NCI-H2107 (cell line): ENCODE measurements around the gene SCRN1.
"Not testable (repeated sequence)": the region's sequence is repeated elsewhere in the genome, so short reads cannot be mapped to it uniquely, and the experiment has no call there.

Source experiments
- DNase-seq: peaks from one replicate; lab custom pipeline; 2025; lab: John Stamatoyannopoulos, UW

The SCRN1 gene

GRCh38 chr7:29968683-29969395 is 20.8 kb downstream of the SCRN1 start:
- no peak for DNase-seq

DNA sequence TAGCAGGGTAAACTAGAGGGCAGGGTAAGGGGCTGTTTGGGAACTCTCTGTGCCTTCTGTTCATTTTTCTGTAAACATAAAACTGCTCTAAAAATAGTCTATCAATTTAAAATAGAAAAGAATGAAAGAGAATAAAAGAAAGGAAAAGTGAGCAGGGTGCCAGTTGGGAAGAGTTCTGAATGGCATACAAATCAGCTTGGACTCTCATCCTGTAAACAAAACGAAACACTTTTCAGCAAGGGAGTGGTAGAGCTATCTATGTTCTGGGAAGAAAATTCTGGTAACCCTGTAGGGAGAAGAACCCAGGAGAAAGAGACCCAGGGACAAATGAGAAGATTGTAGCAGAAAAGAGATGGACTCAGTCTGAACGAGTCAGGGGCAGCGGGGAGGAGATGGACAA is 24.6 kb downstream of the SCRN1 start:
- DNase-seq, result no peak

- no peak for DNase-seq
Observed at GRCh38 chr7:29962035-29962434, 27.6 kb downstream of the SCRN1 start.

DNA sequence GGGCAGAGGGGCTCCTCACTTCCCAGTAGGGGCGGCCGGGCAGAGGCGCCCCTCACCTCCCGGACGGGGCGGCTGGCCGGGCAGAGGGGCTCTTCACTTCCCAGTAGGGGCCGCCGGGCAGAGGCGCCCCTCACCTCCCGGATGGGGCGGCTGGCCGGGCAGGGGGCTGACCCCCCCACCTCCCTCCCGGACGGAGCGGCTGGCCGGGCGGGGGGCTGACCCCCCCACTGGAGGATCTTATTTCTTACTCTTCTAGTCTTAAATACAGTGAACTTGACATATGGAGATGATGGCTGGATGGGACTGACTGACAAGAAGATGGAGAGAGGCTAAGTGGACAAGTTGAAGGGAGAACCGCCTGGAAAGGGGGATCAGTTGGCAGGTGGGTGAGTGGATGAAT is 28.0 kb downstream of the SCRN1 start:
- DNase-seq, result not testable (repeated sequence)

DNA sequence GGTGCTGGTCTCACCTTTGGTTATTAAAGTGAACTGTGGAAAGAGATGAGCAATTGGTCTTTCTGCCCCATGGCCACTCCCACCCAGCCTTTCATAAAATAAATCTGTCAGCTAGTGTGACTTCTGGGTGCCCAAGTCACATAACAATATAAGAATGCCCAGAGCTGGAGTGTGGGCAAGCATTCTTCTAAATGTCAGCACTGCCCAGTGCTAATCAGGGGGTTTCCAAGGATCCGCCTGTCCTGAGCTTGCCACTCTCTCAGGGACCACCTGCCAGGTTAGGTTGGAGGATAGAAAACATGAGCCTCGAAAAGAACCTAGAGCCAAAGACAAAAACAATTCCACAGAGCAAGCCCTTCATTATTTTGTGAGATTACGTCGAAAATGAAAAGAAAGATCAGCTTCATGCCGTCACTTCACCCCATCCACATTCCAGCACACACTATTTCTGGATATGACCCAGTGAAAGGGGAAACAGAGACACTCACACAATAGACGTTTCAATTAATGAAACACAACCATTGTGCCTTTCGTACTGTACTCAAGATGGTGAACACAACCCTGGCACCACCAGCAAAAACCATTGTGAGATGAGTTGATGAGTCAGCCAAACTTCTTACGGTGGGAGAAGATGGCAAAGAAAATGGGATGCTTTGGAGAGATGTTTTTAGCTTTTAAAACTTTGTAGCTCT is 30.8 kb downstream of the SCRN1 start:
- DNase-seq, result no peak

GRCh38 chr7:29957521-29958310 is 31.9 kb downstream of the SCRN1 start:
- no peak for DNase-seq

- no peak for DNase-seq
Observed at GRCh38 chr7:29956487-29956836, 33.1 kb downstream of the SCRN1 start.

- DNase-seq, result no peak
Observed at GRCh38 chr7:29955799-29956486, 33.7 kb downstream of the SCRN1 start.

GRCh38 chr7:29955075-29955792 is 34.4 kb downstream of the SCRN1 start:
- no peak for DNase-seq

GRCh38 chr7:29953726-29954347 is 35.8 kb downstream of the SCRN1 start:
- DNase-seq, result no peak

DNA sequence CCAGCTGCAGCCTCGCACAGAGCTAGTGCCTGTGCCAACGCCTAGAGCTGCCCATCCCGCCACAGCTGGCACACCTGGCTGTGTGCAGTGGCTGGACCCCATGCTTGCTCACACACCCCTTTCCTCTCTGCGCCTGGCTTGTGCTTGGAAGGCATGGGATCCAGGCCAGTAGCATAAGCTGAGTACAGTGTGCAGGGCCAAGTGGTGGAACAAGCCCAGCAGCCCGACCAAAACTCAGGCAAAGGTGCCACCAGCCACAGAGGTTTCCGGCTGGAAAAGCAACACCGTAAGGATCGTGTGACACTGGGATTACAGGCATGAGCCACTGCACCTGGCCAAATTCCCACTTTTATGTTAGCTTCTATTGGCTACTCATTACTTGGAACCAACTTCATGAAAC is 38.4 kb downstream of the SCRN1 start:
- no peak for DNase-seq

GRCh38 chr7:29950480-29950879 is 39.1 kb downstream of the SCRN1 start:
- no peak for DNase-seq

DNA sequence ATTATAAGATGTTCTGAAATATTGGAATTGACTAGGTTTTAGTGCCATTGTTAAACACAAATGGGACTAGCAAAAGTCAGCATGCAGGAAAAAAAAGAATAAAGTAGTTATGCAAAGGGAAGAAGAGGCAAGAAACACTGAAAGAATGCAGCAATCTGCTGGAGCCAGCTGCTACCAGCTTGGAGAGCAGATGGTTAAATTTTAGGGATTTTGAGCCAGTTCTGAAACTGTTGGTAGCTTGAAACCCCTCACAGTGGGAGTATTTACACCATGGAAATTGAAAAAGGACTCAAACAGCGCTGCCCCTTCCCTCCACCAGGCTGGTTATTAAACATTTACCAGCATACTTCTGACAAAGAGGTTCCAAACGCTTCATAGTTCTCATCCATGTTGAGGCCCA is 41.0 kb downstream of the SCRN1 start:
- DNase-seq, result no peak

- DNase-seq, result no peak
Observed at GRCh38 chr7:29946428-29947186, 43.0 kb downstream of the SCRN1 start.

DNA sequence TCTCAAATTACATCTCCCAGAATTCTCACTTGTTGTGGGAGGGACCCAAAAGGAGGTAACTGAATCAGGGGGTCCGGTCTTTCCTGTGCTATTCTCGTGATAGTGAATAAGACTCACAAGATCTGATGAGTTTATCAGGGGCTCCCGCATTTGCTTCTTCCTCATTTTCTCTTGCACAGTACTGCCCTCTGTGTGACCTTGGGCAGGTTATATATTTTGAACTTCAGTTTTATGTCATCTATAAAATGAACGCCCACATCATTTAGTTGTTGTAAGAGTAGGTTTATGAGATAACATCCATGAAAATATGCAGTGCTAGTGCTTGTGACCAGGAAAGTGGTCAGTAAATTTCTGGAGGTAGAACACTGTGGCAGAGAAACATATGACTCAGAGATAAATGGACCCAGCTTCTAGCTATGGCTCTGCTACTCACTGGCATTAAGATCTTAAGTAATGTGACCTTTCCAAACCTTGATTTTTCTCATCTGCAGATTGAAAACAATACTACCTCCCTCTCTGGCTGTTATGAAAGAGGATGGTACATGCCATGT is 44.3 kb downstream of the SCRN1 start:
- no peak for DNase-seq

- no peak for DNase-seq
Observed at GRCh38 chr7:29940199-29940598, 49.4 kb downstream of the SCRN1 start.

DNA sequence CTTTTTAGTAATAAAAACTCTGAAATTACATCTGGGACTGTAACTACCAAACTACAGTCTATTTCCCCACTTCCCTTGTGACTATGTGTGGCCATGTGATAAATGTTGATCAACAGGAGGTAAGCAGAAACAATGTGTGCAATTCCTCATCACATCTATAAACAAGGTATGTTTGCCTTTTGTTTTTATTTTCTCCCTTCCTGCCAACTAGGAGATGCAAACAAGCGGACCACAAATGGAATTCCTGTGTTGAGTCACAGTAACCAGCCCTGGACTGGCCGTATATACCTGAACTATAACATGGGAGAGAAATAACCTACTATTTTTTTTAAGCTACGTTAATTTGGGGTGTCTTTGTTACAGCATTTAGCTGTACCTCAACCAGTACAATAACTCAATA is 52.5 kb downstream of the SCRN1 start:
- no peak for DNase-seq

DNA sequence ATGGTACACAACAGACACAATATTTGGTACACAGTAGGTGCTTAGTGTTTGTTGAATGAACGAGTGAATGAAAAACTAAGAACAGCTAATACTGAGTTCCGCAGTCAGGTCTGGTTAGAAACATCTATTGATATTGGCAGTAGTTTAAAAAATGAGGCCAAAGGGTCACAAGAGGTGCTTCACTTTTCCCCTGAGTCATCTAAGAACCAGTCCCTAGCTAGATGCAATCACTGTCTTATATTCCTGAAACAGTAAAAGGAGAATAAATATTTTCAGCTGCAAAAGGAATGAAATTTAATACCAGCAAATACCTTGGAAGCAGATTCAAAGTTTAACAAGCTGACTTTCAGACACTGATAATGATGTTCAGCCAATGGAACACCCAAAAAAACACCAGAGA is 54.5 kb downstream of the SCRN1 start:
- DNase-seq, result no peak

DNA sequence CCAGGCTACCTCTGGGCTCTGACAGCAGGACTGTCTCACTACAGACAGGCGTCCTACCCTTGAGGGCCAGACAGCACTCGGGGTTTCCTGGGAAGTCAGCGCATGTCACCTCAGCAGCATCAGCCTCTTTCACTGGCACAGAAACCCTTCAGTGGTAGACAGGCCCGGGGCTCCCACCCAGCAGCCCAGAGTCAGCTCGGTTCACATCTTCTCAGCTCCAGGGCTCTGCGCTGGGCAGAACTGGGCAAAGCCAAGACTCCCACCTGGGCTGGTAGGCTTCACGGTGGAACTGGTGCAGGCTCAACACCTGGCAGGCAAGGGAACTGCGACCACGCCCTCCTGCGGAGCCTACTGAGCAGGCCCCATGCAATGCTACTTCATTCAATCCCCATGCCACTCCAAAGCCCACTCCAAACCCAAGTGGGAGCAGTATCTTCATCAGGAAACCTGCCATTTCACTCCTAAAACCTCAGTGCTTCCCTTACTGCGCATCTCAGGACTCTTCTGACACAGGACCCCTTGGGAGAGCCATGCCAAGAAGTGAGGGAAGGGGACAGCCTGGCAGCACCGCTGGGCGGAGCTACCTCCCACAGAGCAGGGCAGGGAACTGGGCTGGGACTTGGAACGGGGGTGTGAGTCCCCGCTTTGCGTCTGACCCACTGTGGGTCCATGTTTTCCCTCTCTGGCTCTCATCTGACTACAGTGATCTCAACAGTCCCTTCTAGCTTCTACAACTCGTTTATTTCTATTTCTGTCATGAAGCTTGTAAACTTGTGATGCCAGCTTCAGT is 60.4 kb downstream of the SCRN1 start:
- DNase-seq, result no peak

- no peak for DNase-seq
Observed at GRCh38 chr7:29926741-29927140, 62.9 kb downstream of the SCRN1 start.
